Astrocyte (in vitro differentiated cells and primary cell): ENCODE results near the gene LRRC45. TPM values are rescaled to one million over a fixed set of nuclear protein-coding genes. Genes with fewer than 3 reads are reported as not detected.

ENCODE experiments used
- DNase-seq: peaks from one replicate; pipeline ENCODE4 v3.0.0-alpha.2; 2010; ENCODE audit warnings: low read depth
- FAIRE-seq: peaks from 2 replicates; lab custom pipeline; 2011; peaks lifted over from hg19 to GRCh38; lab: Jason Lieb, UNC
- H2AFZ ChIP-seq: 2 replicates; pipeline ENCODE4 v1.6.0; 2012; ENCODE audit warnings: low read depth, low read length, inconsistent platforms
- H3K27ac ChIP-seq: 2 replicates; pipeline ENCODE4 v1.5.1; 2011; ENCODE audit warnings: low read depth, low read length, inconsistent platforms
- H3K27me3 ChIP-seq: 2 replicates; pipeline ENCODE4 v1.6.0; 2011; ENCODE audit warnings: low read length, inconsistent platforms; ENCODE audit not compliant: insufficient read depth
- H3K36me3 ChIP-seq: 2 replicates; pipeline ENCODE4 v1.5.1; 2011; ENCODE audit warnings: low read length, inconsistent platforms; ENCODE audit not compliant: insufficient read depth
- H3K4me1 ChIP-seq: 2 replicates; pipeline ENCODE4 v1.5.1; 2011; ENCODE audit warnings: low read length, inconsistent platforms; ENCODE audit not compliant: insufficient read depth
- H3K4me2 ChIP-seq: 2 replicates; pipeline ENCODE4 v1.6.0; 2012; ENCODE audit warnings: low read length, inconsistent platforms
- H3K4me3 ChIP-seq: 2 replicates; pipeline ENCODE4 v1.5.1; 2011; ENCODE audit warnings: low read depth, mild to moderate bottlenecking, low read length, inconsistent platforms; ENCODE audit not compliant: insufficient read depth
- H3K79me2 ChIP-seq: 2 replicates; pipeline ENCODE4 v1.6.0; 2012; ENCODE audit warnings: mild to moderate bottlenecking, low read length, inconsistent platforms; ENCODE audit not compliant: insufficient read depth
- H3K9ac ChIP-seq: 2 replicates; pipeline ENCODE4 v1.6.0; 2012; ENCODE audit warnings: mild to moderate bottlenecking, low read length, inconsistent platforms
- H3K9me3 ChIP-seq: 2 replicates; pipeline ENCODE4 v1.5.1; 2012; ENCODE audit warnings: low read depth, mild to moderate bottlenecking, low read length, inconsistent platforms; ENCODE audit not compliant: insufficient read depth
- H4K20me1 ChIP-seq: 2 replicates; pipeline ENCODE4 v1.6.0; 2012; ENCODE audit warnings: low read length, inconsistent platforms; ENCODE audit not compliant: insufficient read depth
- H3K27ac Mint-ChIP-seq: one replicate; pipeline ENCODE4 v1.8.0; 2021; ENCODE audit warnings: mild to moderate bottlenecking, mixed read lengths; ENCODE audit not compliant: unreplicated experiment
- H3K27me3 Mint-ChIP-seq: one replicate; pipeline ENCODE4 v1.8.0; 2021; ENCODE audit warnings: low read depth, mixed read lengths; ENCODE audit not compliant: unreplicated experiment
- H3K36me3 Mint-ChIP-seq: one replicate; pipeline ENCODE4 v1.8.0; 2021; ENCODE audit warnings: low read depth, mixed read lengths; ENCODE audit not compliant: unreplicated experiment
- H3K4me1 Mint-ChIP-seq: one replicate; pipeline ENCODE4 v1.8.0; 2021; ENCODE audit warnings: low read depth, mixed read lengths; ENCODE audit not compliant: unreplicated experiment
- H3K4me3 Mint-ChIP-seq: one replicate; pipeline ENCODE4 v1.8.0; 2021; ENCODE audit warnings: mild to moderate bottlenecking, moderate library complexity, mixed read lengths; ENCODE audit not compliant: unreplicated experiment
- H3K9me3 Mint-ChIP-seq: one replicate; pipeline ENCODE4 v1.8.0; 2021; ENCODE audit warnings: mild to moderate bottlenecking, mixed read lengths; ENCODE audit not compliant: unreplicated experiment
- EZH2 ChIP-seq: IDR thresholded peaks from 2 replicates; pipeline ENCODE4 v1.6.1; 2012; ENCODE audit warnings: mild to moderate bottlenecking, low read length, inconsistent platforms; ENCODE audit not compliant: insufficient read depth
- total RNA-seq: library from RNA; stranded (reverse); gene quantifications from 2 replicates; pipeline ENCODE4 v1.2.1, GENCODE V29; 2021
- TF ChIP-seq, protein P1 (sequence below): IDR thresholded peaks from 2 replicates; pipeline ENCODE4 v1.5.1; 2011; ENCODE audit warnings: low read depth, mild to moderate bottlenecking, inconsistent platforms, low read length, moderate library complexity; ENCODE audit not compliant: insufficient read depth

The LRRC45 gene
- total RNA-seq, 1 donor from 2014 or later: 6.6 TPM

DNA sequence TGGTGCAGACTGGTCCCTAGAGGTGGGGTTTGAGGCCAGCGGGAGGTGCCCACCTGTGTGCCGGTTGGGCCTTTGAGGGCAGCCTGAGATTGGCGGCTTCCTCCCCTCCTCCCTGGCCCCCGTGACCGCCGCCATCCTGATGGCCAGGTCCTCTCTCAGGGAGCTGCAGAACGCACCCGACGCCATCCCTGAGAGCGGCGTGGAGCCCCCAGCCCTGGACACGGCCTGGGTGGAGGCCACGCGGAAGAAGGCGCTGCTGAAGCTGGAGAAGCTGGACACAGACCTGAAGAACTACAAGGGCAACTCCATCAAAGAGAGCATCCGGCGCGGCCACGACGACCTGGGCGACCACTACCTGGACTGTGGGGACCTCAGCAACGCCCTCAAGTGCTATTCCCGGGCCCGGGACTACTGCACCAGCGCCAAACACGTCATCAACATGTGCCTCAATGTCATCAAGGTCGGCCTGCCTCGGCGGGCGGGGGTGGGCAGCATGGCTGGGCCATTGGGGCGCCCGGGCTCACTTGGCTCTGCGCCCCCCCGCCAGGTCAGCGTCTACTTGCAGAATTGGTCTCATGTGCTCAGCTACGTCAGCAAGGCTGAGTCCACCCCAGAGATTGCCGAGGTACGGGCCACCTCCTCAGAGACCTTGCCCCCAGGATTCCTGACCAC, 31.4 kb downstream of the LRRC45 start:
- Histone ChIP-seq H3K27me3 (no peaks in the 10 kb centered on the region), H3K4me3 (no peak overlapping the region), H3K4me1 (peaks cover 17% of the 10 kb centered on the region), H3K79me2 (peaks cover 43% of the 10 kb centered on the region), H3K4me2 (no peak overlapping the region), H2AFZ (no peak overlapping the region), H3K36me3 (peaks cover 3% of the 10 kb centered on the region), H3K9ac (no peak overlapping the region), H3K9me3 (no peaks in the 10 kb centered on the region), H4K20me1 (peaks cover 45% of the 10 kb centered on the region), H3K27ac (no peak overlapping the region)
- peaks cover 5% of the 10 kb centered on the region for H3K4me1 Mint-ChIP-seq
- TF ChIP-seq, protein P1, sequence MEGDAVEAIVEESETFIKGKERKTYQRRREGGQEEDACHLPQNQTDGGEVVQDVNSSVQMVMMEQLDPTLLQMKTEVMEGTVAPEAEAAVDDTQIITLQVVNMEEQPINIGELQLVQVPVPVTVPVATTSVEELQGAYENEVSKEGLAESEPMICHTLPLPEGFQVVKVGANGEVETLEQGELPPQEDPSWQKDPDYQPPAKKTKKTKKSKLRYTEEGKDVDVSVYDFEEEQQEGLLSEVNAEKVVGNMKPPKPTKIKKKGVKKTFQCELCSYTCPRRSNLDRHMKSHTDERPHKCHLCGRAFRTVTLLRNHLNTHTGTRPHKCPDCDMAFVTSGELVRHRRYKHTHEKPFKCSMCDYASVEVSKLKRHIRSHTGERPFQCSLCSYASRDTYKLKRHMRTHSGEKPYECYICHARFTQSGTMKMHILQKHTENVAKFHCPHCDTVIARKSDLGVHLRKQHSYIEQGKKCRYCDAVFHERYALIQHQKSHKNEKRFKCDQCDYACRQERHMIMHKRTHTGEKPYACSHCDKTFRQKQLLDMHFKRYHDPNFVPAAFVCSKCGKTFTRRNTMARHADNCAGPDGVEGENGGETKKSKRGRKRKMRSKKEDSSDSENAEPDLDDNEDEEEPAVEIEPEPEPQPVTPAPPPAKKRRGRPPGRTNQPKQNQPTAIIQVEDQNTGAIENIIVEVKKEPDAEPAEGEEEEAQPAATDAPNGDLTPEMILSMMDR: no peak
- no peak for TF ChIP-seq EZH2
- no peak overlapping the region for H3K27ac Mint-ChIP-seq
- H3K4me3 Mint-ChIP-seq: no peak overlapping the region
- H3K9me3 Mint-ChIP-seq: no peaks in the 10 kb centered on the region
- DNase-seq (no peak), FAIRE-seq (no peak)
- no peaks in the 10 kb centered on the region for H3K27me3 Mint-ChIP-seq
- H3K36me3 Mint-ChIP-seq: no peaks in the 10 kb centered on the region

DNA sequence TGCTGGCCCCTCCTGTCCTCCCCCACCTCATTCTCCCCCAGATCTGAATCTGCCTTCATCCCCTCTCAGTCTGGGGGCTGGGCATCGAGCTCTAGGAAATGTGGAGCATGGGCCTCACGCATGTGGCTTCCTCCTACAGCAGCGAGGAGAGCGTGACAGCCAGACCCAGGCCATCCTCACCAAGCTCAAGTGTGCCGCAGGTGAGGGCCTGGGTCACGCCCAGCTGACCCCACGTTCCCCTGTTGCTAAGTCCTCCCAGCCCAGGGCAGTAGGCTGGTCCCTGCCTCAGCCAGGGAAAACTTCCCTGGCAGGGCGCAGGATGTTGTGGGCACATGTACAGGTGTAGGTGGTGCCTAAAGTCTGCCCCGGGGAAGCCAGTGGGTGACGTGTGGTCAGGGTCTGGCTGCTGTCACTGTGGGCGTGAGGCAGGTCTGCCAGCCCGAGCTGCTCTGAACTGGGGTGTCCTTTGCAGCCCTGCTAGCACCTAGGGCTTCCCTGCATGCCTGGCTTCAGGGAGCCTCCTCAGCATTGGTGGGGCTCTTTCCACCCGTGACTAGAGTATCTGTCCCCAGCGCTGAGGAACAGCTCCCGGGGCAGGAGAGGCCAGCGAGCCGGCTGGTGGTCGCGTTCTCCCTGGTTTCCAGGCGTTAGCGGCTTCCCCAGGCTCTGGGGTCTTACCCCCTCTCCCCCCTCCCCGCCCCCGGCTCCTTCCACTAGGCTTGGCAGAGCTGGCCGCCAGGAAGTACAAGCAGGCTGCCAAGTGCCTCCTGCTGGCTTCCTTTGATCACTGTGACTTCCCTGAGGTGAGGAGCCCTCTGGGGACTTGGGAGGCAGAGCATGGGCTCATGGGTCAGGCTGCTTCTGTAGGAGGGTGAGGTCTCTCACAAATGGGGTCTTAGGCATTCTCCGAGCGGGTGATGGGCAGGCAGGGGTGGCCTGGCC, 32.2 kb downstream of the LRRC45 start:
- no peaks in the 10 kb centered on the region for H3K27me3 ChIP-seq
- no peak overlapping the region for H2AFZ ChIP-seq
- TF ChIP-seq, protein P1: no peak
- no peak for TF ChIP-seq EZH2
- peaks cover 42% of the 10 kb centered on the region for H3K79me2 ChIP-seq
- DNase-seq (no peak), FAIRE-seq (no peak)
- no peak overlapping the region for H3K4me2 ChIP-seq
- no peaks in the 10 kb centered on the region for H3K27me3 Mint-ChIP-seq
- H3K9ac ChIP-seq: no peak overlapping the region
- H3K27ac ChIP-seq: no peak overlapping the region
- peaks cover 3% of the 10 kb centered on the region for H3K36me3 ChIP-seq
- no peaks in the 10 kb centered on the region for H3K9me3 Mint-ChIP-seq
- no peak overlapping the region for H3K27ac Mint-ChIP-seq
- peaks cover 5% of the 10 kb centered on the region for H3K4me1 Mint-ChIP-seq
- H3K4me3 Mint-ChIP-seq: no peak overlapping the region
- peaks cover 2% of the 10 kb centered on the region for H3K36me3 Mint-ChIP-seq
- no peak overlapping the region for H3K4me3 ChIP-seq
- H3K9me3 ChIP-seq: no peaks in the 10 kb centered on the region
- H4K20me1 ChIP-seq: peaks cover 52% of the 10 kb centered on the region
- H3K4me1 ChIP-seq: peaks cover 16% of the 10 kb centered on the region
